ENCODE measurements around the gene ETFA. TPM values are rescaled to one million over a fixed set of nuclear protein-coding genes. Genes with fewer than 3 reads are reported as not detected.

ETFA gene
- total RNA-seq, 3 donors from 2014 or later (not counting 1 experiment from before 2014, with no cell fraction given), result 71.9 to 93.1 (median 79.8) TPM

DNA sequence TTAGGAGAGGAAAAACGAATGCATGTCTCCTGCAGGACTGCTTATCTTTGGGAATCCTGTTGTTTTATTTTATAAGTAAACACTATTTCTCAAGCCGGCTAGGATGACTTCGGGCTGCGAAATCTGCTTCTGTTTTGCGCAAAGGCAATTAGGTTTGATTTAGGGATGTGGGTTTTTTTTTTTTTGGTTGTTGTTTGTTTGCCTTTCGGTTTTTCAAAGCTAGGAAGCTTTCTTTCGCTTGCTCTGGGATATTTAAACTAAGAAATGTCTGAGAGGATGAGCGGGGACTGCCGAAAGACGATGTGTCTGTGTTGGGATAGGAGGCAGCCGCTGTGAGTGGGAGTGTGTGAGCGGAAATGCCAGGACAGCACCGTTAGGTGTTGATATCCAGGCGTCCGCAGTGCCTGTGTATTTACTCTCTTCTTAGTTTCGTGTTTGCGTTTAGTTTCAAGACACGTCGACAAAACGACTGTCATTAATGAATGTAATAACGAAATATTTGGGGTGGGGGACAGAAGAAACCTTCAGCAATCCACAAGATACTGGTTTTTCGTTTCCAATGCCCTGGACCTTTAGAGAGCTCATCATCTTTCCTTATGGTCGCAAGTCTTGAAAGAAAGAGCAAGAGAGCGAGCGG is 25.9 kb upstream of the ETFA start:
- ATAC-seq (no peak), DNase-seq (peak in 1 of 2 donors; percentile 52)
- H3K4me3 Mint-ChIP-seq, result peak overlapping the region; percentile 70
- Histone ChIP-seq H3K4me3 (ENCODE audit: low read length) (peak overlapping the region; percentile 8), H3K27ac (ENCODE audit: low read length) (no peak overlapping the region), H3K9me3 (ENCODE audit: control insufficient read depth, insufficient read depth, low read length) (no peaks in the 10 kb centered on the region), H3K27me3 (ENCODE audit: control insufficient read depth, insufficient read depth, low read length) (peaks cover 70% of the 10 kb centered on the region), H3K36me3 (ENCODE audit: control insufficient read depth, insufficient read depth, low read length) (no peaks in the 10 kb centered on the region), H3K4me1 (ENCODE audit: control insufficient read depth, insufficient read depth, low read length) (peaks cover 74% of the 10 kb centered on the region)
- H3K4me1 Mint-ChIP-seq, result peaks cover 59 to 68% of the 10 kb centered on the region in 2 donors
- intact Hi-C loops (cut with micrococcal nuclease), result no loop called here
- 9% methylated on average over 25 of the region's 25 CpGs for WGBS (ENCODE audit: insufficient coverage)
- peaks cover 73 to 79% of the 10 kb centered on the region in 2 donors for H3K27me3 Mint-ChIP-seq (ENCODE audit: low read depth in 2 of 2)
- no peak for TF ChIP-seq CTCF (IDR thresholded peaks at IDR 0.05)
- no peaks in the 10 kb centered on the region for H3K9me3 Mint-ChIP-seq
- H3K36me3 Mint-ChIP-seq, result no peaks in the 10 kb centered on the region
- peak overlapping the region; percentile 35 to 52 for H3K27ac Mint-ChIP-seq

- H3K9me3 ChIP-seq (ENCODE audit: control insufficient read depth, insufficient read depth, low read length), result no peaks in the 10 kb centered on the region
- DNase-seq (peak in 1 of 2 donors; percentile 74), ATAC-seq (peak in 2 of 3 donors; percentile 15 to 36)
- peak within 1 kb of the TSS; percentile 8 for H3K4me3 ChIP-seq (ENCODE audit: low read length)
- Mint-ChIP-seq H3K4me3 (peak within 1 kb of the TSS; percentile 84), H3K27ac (peak within 1 kb of the TSS; percentile 35 to 52), H3K36me3 (no peaks in the 10 kb centered on the region), H3K9me3 (no peaks in the 10 kb centered on the region), H3K4me1 (peaks cover 52 to 61% of the 10 kb centered on the region in 2 donors), H3K27me3 (ENCODE audit: low read depth in 2 of 2) (peaks cover 65 to 71% of the 10 kb centered on the region in 2 donors)
- WGBS (ENCODE audit: insufficient coverage), result 3% methylated on average over 36 of the region's 40 CpGs
- no peaks in the 10 kb centered on the region for H3K36me3 ChIP-seq (ENCODE audit: control insufficient read depth, insufficient read depth, low read length)
- H3K27ac ChIP-seq (ENCODE audit: low read length), result no peak within 1 kb of the TSS
- H3K27me3 ChIP-seq (ENCODE audit: control insufficient read depth, insufficient read depth, low read length), result peaks cover 62% of the 10 kb centered on the region
- intact Hi-C loops (cut with micrococcal nuclease), result no loop called here
- H3K4me1 ChIP-seq (ENCODE audit: control insufficient read depth, insufficient read depth, low read length), result peaks cover 67% of the 10 kb centered on the region
- TF ChIP-seq CTCF (IDR thresholded peaks at IDR 0.05), result no peak
These were observed 25.2 kb upstream of the ETFA start, which contains the start of gene ISL2 for GRCh38 chr15:76336254-76337058. ISL2 (plus strand) TSS chr15:76336773; CDS start chr15:76336884, 111 bp downstream.

- ATAC-seq, result peak in 1 of 3 donors; percentile 32
These were observed 24.3 kb upstream of the ETFA start for GRCh38 chr15:76335307-76336253.

More at GRCh38 chr15:76335307-76336253, 24.3 kb upstream of the ETFA start:
- Histone ChIP-seq H3K4me1 (ENCODE audit: control insufficient read depth, insufficient read depth, low read length) (peaks cover 58% of the 10 kb centered on the region), H3K27ac (ENCODE audit: low read length) (no peak overlapping the region), H3K27me3 (ENCODE audit: control insufficient read depth, insufficient read depth, low read length) (peaks cover 55% of the 10 kb centered on the region), H3K36me3 (ENCODE audit: control insufficient read depth, insufficient read depth, low read length) (no peaks in the 10 kb centered on the region), H3K4me3 (ENCODE audit: low read length) (peak overlapping the region; percentile 3), H3K9me3 (ENCODE audit: control insufficient read depth, insufficient read depth, low read length) (no peaks in the 10 kb centered on the region)
- no peak overlapping the region for H3K27ac Mint-ChIP-seq
- WGBS (ENCODE audit: insufficient coverage), result 6% methylated on average over 32 of the region's 39 CpGs
- peak overlapping the region; percentile 84 for H3K4me3 Mint-ChIP-seq
- no peak for TF ChIP-seq CTCF (IDR thresholded peaks at IDR 0.05)
- H3K27me3 Mint-ChIP-seq (ENCODE audit: low read depth in 2 of 2), result peaks cover 71 to 72% of the 10 kb centered on the region in 2 donors
- DNase-seq, result peak in 1 of 2 donors; percentile 44
- no peaks in the 10 kb centered on the region for H3K36me3 Mint-ChIP-seq
- no peaks in the 10 kb centered on the region for H3K9me3 Mint-ChIP-seq
- intact Hi-C loops (cut with micrococcal nuclease), result loop anchor here (2.0 kb wide), 1 partner anchor 101 kb away; no protein-coding TSS in a partner anchor
- H3K4me1 Mint-ChIP-seq, result peaks cover 47 to 55% of the 10 kb centered on the region in 2 donors
